Left lobe of liver (tissue), 2 donors: ENCODE measurements around the gene NACC2. TPM values are rescaled to one million over a fixed set of nuclear protein-coding genes. Genes with fewer than 3 reads are reported as not detected.
A peak's percentile ranks its signal among the peaks of the same experiment; 100 is the strongest.

Source experiments
- ATAC-seq: fragments of 200-7000 bp; cut with Tn5 transposase; one replicate; pipeline ENCODE4 v1.9.1; 2020; ENCODE audit warnings: mild to moderate bottlenecking, moderate library complexity
- DNase-seq: peaks from one replicate; pipeline ENCODE4 v3.0.0-alpha.2; 2020; ENCODE audit warnings: low spot score
- total RNA-seq: library from RNA; stranded (reverse); gene quantifications from one replicate; pipeline ENCODE4 v1.2.1, GENCODE V29; 2021
- donor health status: DM: no; HTN: no; CAD: no; lungs with moderate emphysema.
- donor health status: DM: no; HTN: yes; CAD: no.

The NACC2 gene, protein sequence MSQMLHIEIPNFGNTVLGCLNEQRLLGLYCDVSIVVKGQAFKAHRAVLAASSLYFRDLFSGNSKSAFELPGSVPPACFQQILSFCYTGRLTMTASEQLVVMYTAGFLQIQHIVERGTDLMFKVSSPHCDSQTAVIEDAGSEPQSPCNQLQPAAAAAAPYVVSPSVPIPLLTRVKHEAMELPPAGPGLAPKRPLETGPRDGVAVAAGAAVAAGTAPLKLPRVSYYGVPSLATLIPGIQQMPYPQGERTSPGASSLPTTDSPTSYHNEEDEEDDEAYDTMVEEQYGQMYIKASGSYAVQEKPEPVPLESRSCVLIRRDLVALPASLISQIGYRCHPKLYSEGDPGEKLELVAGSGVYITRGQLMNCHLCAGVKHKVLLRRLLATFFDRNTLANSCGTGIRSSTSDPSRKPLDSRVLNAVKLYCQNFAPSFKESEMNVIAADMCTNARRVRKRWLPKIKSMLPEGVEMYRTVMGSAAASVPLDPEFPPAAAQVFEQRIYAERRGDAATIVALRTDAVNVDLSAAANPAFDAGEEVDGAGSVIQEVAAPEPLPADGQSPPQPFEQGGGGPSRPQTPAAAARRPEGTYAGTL
- 18.4 TPM for total RNA-seq

DNA sequence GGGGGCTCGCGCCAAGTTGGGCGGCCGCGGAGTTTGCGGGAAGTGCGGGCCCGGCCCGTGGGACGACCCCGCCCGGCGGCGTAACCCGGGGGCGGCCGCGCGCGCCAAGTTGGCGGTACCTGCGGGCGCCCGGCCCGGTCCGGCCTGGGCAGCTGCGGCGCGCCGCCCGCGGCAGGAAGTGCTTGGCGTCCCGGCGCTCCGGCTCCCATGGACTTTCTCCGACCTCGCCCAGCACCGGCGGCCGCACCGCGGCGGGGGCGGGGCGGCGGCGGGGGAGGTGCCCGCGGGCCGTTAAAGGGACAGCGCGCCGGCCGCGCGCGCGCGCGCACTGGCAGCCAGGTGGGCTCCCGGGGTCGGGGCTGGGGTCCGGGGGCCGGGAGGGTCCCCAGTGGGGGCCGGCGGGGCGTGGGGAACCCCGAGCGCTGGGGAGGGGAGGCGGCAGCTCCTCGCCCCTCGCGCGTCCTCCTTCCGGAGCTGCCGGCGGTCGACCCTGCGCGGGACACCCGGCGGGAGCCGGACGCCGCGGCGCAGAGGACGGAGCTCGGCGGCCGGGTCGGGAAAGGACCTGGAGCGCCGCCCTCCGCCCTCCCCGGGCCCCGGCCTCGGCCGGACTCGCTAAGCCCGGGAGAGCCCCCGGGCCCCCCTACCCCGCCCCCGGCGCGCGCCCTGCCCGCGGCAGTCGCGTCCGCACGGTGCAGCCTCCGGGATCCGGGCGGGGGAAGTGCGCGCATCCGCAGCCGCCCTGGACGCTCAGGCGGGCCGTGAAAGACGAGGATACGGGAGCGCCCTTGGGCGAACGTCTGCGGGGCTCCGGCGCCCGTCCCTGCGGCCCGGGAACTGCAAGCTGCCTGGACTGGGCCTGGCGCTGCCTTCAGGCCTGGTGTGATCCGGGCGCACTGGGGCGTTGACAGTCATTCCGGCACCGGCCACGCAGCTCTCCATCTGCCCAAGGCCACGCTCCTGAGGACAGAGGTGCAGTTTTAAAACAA lies at the start of gene NACC2:
TSS of gene NACC2 (minus strand) at position 220 of the 989 bp plus-strand sequence. CDS start 44,768 bp downstream, outside the sequence.
- ATAC-seq: peak; percentile 77
- DNase-seq: peak; percentile 90

DNA sequence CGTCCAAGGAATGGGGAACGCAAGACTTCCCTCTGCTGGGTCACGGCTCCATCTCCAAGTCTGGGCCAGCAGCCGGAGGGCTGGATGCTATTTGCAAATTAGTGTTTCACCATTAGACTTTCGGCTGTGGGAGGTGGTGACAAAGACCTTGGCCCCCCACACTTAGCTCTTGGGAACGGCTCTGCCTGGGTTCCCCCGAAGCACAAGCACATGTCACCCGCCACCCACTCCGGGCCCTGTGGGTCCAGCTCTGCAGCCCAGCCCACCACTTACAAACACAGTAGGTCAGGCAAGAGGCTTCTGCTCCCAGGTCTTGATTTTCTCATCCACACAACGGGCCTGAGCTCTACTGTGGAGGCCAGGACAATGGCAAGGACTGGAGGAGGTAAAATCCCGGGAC lies 49.4 kb upstream of the NACC2 start:
- ATAC-seq (no peak), DNase-seq (no peak)

DNA sequence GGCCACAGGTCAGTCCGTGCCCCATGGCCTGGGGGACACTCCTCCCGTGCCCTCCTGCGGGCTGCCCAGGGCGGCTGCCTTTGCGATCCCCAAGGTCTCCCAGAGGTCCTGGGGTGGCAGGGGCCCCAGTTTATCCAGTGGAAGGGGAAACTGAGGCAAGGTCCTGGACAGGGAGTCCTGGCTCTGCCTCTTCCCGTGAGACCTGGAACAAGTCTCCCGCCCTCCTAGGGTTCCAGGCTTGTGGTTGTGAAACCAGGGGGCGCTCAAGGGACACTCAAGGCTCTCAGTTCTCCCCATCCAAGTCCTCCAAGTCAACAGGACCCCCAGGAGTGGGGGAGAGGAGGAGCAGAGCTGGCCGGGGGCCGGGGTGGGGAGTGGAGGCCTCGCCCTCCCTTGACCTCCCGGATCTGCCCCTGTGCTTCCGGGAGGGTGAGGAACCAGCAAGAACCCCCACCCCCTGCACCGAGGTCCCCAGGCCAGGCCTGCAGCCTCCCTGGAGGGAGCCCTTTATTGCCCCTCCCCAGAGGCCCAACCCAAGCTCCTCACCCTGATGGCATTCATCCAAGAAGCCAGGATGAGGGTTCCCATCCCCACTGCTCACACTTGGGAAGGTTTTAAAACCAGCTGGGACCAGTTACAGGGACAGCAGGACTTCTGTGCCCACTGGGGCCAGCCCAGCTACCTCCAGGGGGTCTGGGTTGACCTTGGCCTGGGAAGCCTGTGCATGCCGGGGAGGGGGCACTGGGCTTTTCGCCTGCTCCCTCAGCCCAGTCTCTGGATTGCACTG lies 48.3 kb upstream of the NACC2 start:
- peak; percentile 41 for ATAC-seq
- no peak for DNase-seq

DNA sequence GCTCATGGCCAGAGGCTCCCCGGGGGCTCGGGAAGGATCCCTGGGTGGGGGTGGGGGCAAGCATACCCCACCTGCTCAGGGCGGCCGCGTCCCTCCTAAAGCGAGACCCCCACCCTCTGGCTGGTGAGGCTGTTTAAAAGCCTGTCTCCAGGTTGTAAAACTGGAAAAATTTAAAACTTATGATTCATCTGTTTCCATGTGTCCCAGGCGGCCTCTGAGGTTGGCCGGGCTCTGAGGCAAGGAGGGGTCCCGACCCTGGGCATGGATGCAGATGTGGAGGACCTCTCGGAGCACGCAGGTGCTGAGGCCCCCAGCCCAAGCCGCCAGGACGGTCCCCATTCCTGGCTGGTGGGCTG lies 47.7 kb upstream of the NACC2 start:
- DNase-seq (no peak), ATAC-seq (no peak)

DNA sequence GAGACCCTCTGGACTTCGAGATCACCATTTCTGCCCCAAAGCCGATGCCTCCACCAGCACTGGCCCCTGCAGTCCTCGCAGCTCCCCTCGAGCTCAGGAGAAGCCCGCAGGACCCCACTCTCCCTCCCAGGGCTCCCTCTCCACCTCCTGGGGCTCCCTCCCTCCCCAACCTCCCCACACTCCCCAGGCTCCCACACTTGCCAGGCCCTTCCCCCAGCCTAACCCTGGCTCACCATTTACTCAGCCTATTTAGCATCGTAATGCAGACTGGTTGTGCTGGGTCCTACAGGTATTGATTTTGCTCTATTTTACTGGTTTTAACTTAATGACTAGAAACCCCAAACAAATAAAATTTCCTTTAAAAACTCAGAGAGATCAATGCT lies 47.3 kb upstream of the NACC2 start:
- DNase-seq (no peak), ATAC-seq (no peak)

DNA sequence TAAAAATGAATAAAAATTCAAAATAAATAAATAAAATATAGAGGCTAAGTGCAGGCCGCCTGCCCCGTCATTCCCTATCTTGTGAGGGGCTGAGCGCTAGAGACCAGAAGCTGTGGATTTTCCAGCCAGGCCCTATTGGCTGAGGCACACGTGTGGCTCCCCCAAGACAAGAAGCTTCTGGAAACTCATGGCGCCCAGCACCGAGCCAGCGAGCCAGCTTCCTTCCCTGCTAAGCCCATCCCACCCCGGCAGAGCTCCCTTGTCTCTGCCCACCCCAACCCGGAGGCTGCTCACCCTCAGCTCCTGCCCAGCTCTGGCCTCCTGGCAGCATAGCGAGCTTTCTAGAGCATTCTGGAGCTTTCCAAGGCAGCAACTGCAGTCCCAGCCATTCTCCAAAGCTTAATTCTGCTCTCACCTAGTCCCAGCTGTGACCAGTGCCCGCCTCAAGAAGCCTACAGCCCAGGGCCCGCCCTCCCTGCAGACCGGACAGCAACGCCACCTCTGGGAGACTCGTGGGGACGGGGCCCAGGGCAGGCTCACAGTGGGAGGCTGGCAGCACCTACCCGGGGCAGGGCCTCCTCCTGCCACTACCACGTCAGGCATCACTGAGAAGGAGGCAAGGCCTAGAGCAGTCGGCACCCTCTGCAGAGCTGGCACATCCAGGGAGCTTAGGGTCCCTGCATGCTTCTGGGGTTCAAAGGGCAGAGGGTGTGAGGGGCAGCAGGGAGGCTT lies 46.8 kb upstream of the NACC2 start:
- ATAC-seq (no peak), DNase-seq (no peak)

DNA sequence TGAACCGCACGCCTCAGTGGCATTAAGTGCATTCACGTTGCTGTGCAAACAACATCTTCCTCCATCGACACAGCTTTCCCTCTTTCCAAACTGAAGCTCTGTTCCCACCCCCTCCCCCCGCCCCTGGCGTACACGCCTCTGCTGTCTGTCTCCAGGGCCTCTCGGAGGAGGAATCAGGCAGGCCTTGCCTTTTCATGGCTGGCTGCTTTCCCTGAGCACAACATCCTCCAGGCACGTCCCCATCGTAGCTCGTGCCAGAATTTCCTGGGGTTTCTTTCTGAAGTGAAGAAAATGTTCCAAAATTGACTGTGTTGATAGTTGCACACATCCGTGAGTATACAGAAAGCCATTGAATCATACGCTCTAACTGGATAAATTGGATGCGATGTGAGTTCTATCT lies 45.9 kb upstream of the NACC2 start:
- DNase-seq: no peak
- no peak for ATAC-seq

DNA sequence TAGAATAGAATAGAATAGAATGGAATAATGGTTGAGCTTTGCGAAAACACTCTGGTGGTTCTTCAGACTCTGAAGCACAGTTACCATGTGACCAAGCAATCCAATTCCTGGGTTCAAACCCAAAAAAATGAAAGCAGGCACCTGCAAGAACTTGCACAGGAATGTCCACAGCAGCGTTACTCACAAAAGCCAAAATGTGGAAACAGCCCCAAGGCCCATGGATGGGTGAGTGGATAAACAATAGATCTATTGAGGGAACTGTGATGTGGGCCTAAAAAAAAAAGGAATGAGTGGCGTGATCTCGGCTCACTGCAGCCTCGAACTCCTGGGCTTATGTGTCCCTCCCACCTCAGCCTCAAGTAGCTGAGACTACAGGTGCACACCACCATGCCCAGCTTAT lies 45.0 kb upstream of the NACC2 start:
- no peak for DNase-seq
- no peak for ATAC-seq

DNA sequence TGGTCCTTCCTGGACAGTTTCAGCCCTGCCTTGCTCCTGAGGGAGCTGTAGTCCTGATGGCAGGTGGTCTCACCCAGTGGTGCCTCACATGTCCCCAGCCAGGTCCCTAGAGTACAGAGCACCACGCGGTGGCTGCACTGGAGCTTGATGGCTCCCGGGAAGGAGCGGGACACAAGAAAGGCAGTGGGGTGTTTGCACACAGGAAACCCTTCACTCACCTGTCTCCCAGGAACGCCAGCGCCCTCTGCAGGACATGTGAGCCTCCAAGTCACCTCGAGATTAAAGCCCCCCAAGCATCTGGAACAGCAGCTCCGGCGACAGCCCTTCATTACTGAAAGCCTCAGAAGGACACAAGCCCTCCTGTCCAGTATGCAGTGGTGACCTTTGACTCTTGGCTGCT lies 43.5 kb upstream of the NACC2 start:
- no peak for ATAC-seq
- DNase-seq: no peak

DNA sequence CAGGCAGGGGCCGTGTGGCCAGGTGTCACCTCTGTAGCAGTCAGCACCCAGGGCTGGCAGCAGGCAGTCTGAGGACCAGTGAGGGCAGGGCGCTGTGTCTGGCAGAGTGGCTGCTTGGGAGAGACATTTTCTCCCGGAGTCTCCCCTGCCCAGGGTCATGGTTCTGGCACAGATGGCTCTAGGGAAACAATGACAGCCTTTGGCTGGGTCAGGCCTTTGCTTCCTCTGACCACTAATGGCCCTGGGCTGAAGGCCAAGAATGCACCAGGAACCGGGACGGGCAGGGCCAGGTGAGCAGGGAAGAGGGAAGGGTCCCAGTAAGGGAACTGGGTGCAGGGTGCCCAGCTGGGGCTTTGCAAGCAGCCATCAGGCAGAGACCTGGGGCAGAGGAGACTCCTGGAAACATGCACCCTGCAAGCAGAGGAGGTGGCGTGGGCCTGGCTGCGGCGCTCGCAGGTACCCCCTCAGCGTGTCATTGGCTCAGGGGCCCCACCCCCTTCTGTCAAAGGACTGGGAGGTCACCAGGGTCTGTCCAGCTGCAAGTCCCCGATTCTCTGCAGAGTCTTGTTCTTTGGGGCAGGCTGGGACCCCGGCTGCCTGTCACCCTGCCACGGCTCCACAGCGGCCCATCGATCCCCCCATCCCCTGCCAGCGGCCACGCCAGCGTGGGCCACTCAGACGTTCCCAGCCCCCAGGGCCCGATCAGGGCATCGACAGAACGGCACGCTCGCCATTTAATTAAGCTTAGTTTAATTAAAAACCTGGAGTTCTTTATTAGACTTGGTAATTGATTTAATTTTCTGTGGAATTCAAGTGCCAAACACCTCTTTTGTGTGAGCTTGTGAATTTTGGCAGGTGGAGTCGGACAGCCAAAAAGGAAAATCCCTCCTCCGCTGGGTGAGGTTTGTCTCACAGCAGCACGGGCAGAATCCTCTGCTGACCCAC lies 42.5 kb upstream of the NACC2 start:
- DNase-seq: no peak
- no peak for ATAC-seq

DNA sequence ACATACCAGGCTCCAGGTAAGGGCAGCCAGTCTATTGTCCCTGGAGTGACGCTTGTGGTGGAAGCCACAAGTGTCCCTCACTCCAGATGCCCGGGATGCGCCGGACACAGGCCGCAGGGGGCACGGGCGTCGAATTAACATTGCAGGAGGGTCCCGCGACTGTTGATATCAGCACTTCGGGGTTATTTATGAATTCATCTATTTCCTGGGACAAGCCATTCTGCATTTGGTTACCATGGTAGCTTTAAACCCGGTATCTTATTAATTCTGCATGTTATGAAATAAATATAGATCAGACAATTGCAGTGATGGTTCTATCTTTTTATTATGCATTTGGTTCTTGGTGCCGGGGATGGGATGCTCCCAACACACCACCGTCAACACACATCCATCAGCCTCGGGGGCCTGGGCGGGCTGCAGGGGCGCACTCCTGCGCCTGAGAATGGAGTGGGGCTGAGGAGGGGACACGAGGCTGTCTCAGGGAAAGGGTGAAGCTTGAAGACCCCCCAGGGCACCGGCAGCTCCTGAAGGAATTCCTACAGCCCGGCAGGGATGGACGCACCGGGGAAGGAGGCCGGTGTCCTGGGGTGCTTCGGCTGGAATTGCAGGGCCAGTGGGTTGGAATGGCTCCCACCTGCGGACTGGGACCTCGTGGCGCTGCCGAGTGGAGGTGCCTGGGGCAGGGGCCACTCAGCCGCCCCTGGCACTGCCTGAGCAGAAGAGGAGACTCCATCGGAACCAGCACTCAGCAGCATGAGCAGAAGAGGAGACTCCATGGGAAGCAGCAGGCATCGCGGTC lies 41.2 kb upstream of the NACC2 start:
- no peak for ATAC-seq
- no peak for DNase-seq

DNA sequence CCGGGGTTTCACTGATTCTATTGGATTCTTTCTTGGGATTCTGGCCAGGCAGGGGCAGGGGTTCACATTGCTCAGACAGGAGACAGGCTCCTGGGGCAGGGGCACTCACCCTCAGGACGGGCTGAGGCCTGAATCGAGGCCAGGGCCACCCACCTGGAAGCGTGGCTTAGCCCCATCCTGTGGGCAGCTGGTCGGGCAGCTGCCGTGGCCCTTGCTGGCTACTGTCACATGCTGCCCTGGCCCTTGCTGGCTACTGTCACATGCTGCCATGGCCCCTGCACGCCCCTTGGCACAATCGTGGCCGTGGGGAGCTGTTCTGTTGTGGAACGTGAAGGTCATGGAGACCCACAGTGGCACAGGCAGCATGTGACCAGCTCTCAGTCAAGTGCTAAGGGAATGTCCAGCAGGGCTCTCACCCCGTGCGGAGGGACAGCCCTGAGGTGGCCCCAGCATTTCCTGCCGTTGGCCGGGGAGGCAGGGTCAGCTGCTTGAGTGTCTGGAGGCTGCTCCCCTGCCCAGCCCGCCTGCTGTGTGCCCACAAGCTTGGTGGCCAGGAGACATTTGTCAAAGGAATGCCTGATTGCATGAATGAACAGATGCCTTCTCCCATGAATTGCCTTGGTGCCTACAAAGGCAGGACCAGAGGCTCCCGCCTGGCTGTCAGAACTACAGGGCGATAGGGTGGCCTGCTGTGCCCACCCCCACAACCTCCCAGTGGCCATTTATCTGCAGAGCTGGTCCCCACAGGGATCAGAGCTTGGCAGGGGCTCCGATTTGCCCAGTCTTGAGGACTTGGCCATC lies 40.4 kb upstream of the NACC2 start:
- ATAC-seq (peak; percentile 23), DNase-seq (no peak)

DNA sequence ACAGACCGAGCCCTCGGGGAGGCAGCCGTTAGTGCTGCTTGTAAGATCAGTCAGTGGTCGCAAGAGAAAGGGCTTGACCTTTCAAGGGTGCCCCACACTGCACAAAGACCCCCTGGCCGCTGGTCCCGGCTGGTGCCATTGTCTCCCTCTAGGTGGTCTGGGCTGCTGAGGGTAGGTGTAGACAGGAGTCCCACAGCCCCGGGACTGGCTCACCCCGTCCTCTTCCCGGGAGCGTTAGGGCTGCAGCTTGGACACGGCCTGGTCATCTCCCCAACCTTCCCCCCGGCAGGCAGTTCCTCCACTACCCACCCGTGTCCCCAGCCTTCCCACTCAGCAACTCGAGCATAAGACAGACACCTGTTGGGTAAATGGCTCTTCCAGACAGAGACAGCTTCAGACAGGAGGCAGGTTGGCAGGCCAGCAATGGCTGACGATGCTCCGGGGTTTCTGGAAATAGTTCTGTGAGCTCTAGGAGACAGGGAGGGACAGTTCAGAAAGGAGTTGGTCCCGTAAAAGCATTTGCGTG lies 38.9 kb upstream of the NACC2 start:
- ATAC-seq (no peak), DNase-seq (no peak)

DNA sequence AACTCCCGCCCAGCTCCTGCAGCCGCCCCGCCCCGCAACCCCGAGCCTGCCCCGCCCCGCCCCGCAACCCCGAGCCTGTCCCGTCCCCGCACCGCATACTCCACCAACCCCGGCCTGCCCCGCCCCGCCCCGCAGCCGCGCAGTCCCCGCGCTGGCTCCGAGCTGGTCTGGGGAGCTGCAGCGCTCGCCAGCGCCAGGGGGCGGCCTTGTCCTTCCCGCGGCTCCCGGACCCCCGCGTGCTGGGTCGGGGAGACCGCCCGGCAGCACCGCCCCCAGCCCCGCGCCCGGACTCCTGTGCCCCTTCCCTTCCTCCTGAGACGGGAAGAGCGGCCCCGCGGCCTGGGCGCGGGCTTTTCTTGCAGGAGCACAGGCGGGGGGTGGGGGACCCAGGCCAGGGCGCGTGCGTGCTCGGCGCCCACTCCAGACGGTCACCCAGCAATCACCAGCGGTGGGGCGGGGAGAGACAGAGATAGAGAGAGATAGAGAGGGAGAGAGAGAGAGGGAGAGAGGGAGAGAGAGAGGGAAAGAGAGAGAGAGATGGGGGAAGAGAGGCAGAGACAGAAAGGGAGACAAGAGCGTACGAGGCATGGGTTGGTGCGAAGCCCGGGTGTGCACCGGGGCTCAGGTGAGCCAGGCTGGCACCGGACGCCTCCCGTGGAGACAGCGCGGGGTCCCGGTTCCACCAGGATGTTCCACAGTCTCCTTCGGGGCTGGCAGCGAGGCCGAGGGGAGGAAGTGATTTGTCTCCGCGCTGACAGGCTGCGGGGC lies 38.3 kb upstream of the NACC2 start:
- DNase-seq (no peak), ATAC-seq (peak; percentile 43)

DNA sequence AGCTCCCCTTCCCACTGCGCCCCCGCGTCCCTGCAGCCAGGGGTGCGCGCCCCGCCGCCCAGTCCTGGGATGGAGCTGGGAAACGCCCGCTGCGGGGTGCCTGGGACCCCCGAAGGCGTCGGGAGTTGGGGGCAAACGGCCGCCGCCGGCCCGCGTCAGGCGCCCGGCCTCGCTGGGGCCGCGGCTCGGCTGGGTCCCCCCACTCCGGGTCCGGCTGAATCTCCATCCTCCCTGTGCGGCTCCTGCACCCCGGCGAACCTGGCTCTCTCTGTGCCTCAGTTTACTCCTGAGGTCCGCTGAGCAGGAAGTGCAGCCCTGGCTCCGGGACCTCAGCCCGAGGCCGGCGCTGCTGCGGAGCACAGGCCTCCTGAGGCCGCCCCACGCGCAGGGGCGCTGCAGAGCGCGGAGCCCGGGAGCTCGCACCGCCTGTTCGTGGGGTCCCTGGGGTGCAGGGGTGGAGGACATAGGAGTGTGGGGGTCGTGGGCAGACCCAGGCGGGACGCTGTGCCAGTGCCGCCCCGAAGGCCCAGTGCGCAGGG lies 37.5 kb upstream of the NACC2 start:
- no peak for ATAC-seq
- DNase-seq: no peak
